SJCRH30 (cell line): Measurements from ENCODE around the gene SERPINH1. TPM values are rescaled to one million over a fixed set of nuclear protein-coding genes. Genes with fewer than 3 reads are reported as not detected.

ENCODE experiments used
- DNase-seq, 2 experiments: peaks; one replicate each; pipeline ENCODE4 v3.0.0-alpha.2; 2015 to 2020
- H3K27ac ChIP-seq: fragments of 250-450 bp; sonication (Bioruptor Pico); 2 replicates; pipeline ENCODE4 v1.5.1; 2020; ENCODE audit warnings: mild to moderate bottlenecking, moderate library complexity
- H3K27me3 ChIP-seq: fragments of 250-450 bp; sonication (Bioruptor Pico); 2 replicates; pipeline ENCODE4 v1.5.1; 2020; ENCODE audit warnings: mild to moderate bottlenecking, moderate library complexity
- H3K36me3 ChIP-seq: fragments of 250-450 bp; sonication (Bioruptor Pico); 2 replicates; pipeline ENCODE4 v1.5.1; 2020; ENCODE audit warnings: mild to moderate bottlenecking, moderate library complexity
- H3K4me1 ChIP-seq: fragments of 250-450 bp; sonication (Bioruptor Pico); 2 replicates; pipeline ENCODE4 v1.5.1; 2020; ENCODE audit warnings: mild to moderate bottlenecking, moderate library complexity
- H3K4me3 ChIP-seq: fragments of 250-450 bp; sonication (Bioruptor Pico); 2 replicates; pipeline ENCODE4 v1.5.1; 2020; ENCODE audit warnings: mild to moderate bottlenecking, moderate library complexity
- H3K9me3 ChIP-seq: fragments of 250-450 bp; sonication (Bioruptor Pico); replicated peaks from 2 replicates; pipeline ENCODE4 v1.5.1; 2020; ENCODE audit warnings: mild to moderate bottlenecking, moderate library complexity
- total RNA-seq: library from RNA; depleted of rRNA; stranded (reverse); fragments of >200 nt; shearing (Covaris generic); gene quantifications from 2 replicates; pipeline ENCODE4 v1.2.3, GENCODE V29; 2014; rRNA removed

Gene SERPINH1
- total RNA-seq, 1 experiment from 2014 or later = 133 TPM

GRCh38 chr11:75603791-75604736 lies 42.0 kb downstream of the SERPINH1 start:
- no peaks in the 10 kb centered on the region for H3K36me3 ChIP-seq
- no peak overlapping the region for H3K27ac ChIP-seq
- DNase-seq = no peak
- peaks cover 14% of the 10 kb centered on the region for H3K4me1 ChIP-seq
- no peaks in the 10 kb centered on the region for H3K27me3 ChIP-seq
- H3K9me3 ChIP-seq = no peaks in the 10 kb centered on the region
- no peak overlapping the region for H3K4me3 ChIP-seq

GRCh38 chr11:75606099-75606498 lies 44.0 kb downstream of the SERPINH1 start:
- H3K4me1 ChIP-seq = peaks cover 14% of the 10 kb centered on the region
- no peak overlapping the region for H3K4me3 ChIP-seq
- H3K9me3 ChIP-seq = no peaks in the 10 kb centered on the region
- H3K36me3 ChIP-seq = no peaks in the 10 kb centered on the region
- DNase-seq = no peak
- H3K27ac ChIP-seq = no peak overlapping the region
- H3K27me3 ChIP-seq = no peaks in the 10 kb centered on the region

- Histone ChIP-seq H3K27ac (no peak overlapping the region), H3K27me3 (no peaks in the 10 kb centered on the region), H3K9me3 (no peaks in the 10 kb centered on the region), H3K4me1 (peaks cover 7% of the 10 kb centered on the region; the same call in 1 of the 2 replicates), H3K36me3 (no peaks in the 10 kb centered on the region), H3K4me3 (no peak overlapping the region)
- DNase-seq = no peak
Observed at GRCh38 chr11:75611823-75612222, 49.8 kb downstream of the SERPINH1 start.

GRCh38 chr11:75615751-75616150 lies 53.7 kb downstream of the SERPINH1 start:
- Histone ChIP-seq H3K27me3 (no peaks in the 10 kb centered on the region), H3K4me1 (no peaks in the 10 kb centered on the region), H3K27ac (no peak overlapping the region), H3K4me3 (no peak overlapping the region), H3K36me3 (no peaks in the 10 kb centered on the region), H3K9me3 (no peaks in the 10 kb centered on the region)
- DNase-seq = no peak

GRCh38 chr11:75616281-75616680 lies 54.2 kb downstream of the SERPINH1 start:
- no peak overlapping the region for H3K27ac ChIP-seq

More at GRCh38 chr11:75616281-75616680, 54.2 kb downstream of the SERPINH1 start:
- no peaks in the 10 kb centered on the region for H3K27me3 ChIP-seq
- DNase-seq = no peak
- no peaks in the 10 kb centered on the region for H3K36me3 ChIP-seq
- H3K9me3 ChIP-seq = no peaks in the 10 kb centered on the region
- no peaks in the 10 kb centered on the region for H3K4me1 ChIP-seq
- no peak overlapping the region for H3K4me3 ChIP-seq

Other genes with a start within 250 kb of the SERPINH1 start
- gene ARRB1, start 210.6 kb upstream of the SERPINH1 start, total RNA-seq = 112 and 121 TPM in 2 replicates
- 2,831 and 2,945 TPM in 2 replicates for gene RPS3, start 162.7 kb upstream of the SERPINH1 start, total RNA-seq
- gene KLHL35, start 129.1 kb upstream of the SERPINH1 start, total RNA-seq = not detected in 2 replicates
- gene GDPD5, start 36.3 kb upstream of the SERPINH1 start, total RNA-seq = 4.0 and 5.8 TPM in 2 replicates
- gene MAP6, start 106.8 kb downstream of the SERPINH1 start, total RNA-seq = 0.53 and 0.79 TPM in 2 replicates
- 0.18 TPM in 1 of 2 replicates, not detected in the other for gene MOGAT2, start 155.6 kb downstream of the SERPINH1 start, total RNA-seq
- 0.67 and 1.3 TPM in 2 replicates for gene DGAT2, start 206.5 kb downstream of the SERPINH1 start, total RNA-seq